ENCODE measurements around the gene HSF2.

GRCh38 chr6:122389704-122390372 lies 9.6 kb upstream of the HSF2 start:
- TF ChIP-seq YY1 (IDR thresholded peaks at IDR 0.05; ENCODE audit: extremely low read depth, insufficient replicate concordance, low read depth, low read length) (no peak), CTCF (IDR thresholded peaks at IDR 0.05 in 2 of 3, conservative IDR thresholded peaks at IDR 0.05 in 1 of 3; ENCODE audit: borderline replicate concordance in 1 of 3, insufficient read depth in 1 of 3, low read depth in 2 of 3, low read length in 2 of 3) (no peak), POLR2A (IDR thresholded peaks at IDR 0.05; ENCODE audit: borderline replicate concordance, extremely low read depth, insufficient read depth, insufficient read length) (no peak), EZH2 (IDR thresholded peaks at IDR 0.05) (no peak), SRF (IDR thresholded peaks at IDR 0.05; ENCODE audit: low read depth) (no peak), POLR2AphosphoS5 (IDR thresholded peaks at IDR 0.05; ENCODE audit: low read depth, low read length) (no peak), TCF7L2 (IDR thresholded peaks at IDR 0.05; ENCODE audit: borderline replicate concordance, extremely low read depth, insufficient read depth, insufficient read length) (no peak)

Measured in HCT116 (cell line).